Transverse colon (tissue), 4 donors: Measurements from ENCODE around the gene MAGEA11.

Experiments
- CTCF ChIP-seq, 5 experiments: fragments of 200-600 bp in 3 of 5; fragments of 450-650 bp in 2 of 5; sonication (generic) in 3 of 5; IDR thresholded peaks; 1 replicate in 2 of 5; 2 replicates in 3 of 5; pipeline ENCODE4 v1.5.1; 2016 to 2017; ENCODE audit warnings: antibody characterized with exemption in 5 of 5, inconsistent platforms in 3 of 5, mild to moderate bottlenecking in 2 of 5, moderate library complexity in 1 of 5
- EP300 ChIP-seq: sonication (generic); formaldehyde crosslinking; IDR thresholded peaks from one replicate; pipeline ENCODE4 v1.6.1; 2017; ENCODE audit warnings: antibody characterized with exemption, low read depth
- POLR2A ChIP-seq: fragments of 450-650 bp; IDR thresholded peaks from one replicate; pipeline ENCODE4 v1.6.1; 2016; ENCODE audit warnings: antibody characterized with exemption, mild to moderate bottlenecking, moderate library complexity
- POLR2AphosphoS5 ChIP-seq, 3 donors: sonication (generic); formaldehyde crosslinking; IDR thresholded peaks; one replicate each; pipeline ENCODE4 v1.6.1; 2016; ENCODE audit warnings: antibody characterized with exemption in 3 of 3

GRCh38 chrX:149681182-149681581 is 30.7 kb upstream of the MAGEA11 start:
- no peak for TF ChIP-seq CTCF (IDR thresholded peaks at IDR 0.05)
- TF ChIP-seq POLR2A = no peak
- no peak for TF ChIP-seq EP300
- no peak for TF ChIP-seq POLR2AphosphoS5 (IDR thresholded peaks at IDR 0.05)
